Measurements from ENCODE around the gene CCDC192. TPM values are rescaled to one million over a fixed set of nuclear protein-coding genes. Genes with fewer than 3 reads are reported as not detected.

Gene CCDC192
- total RNA-seq, 2 donors from 2014 or later, result 0.25 TPM; not detected in 1

- H3K4me3 Mint-ChIP-seq, result no peak overlapping the region
- H3K4me1 Mint-ChIP-seq (ENCODE audit: low read depth), result peaks cover 5% of the 10 kb centered on the region
- no peak overlapping the region for H3K27ac Mint-ChIP-seq
- ATAC-seq (replicated peaks in 1 of 2) (peak; percentile 85 to 90), DNase-seq (peak; percentile 35 to 37)
- no peaks in the 10 kb centered on the region for H3K36me3 Mint-ChIP-seq (ENCODE audit: insufficient read depth in 2 of 2)
- peaks cover 7% of the 10 kb centered on the region for H3K27me3 Mint-ChIP-seq (ENCODE audit: low read depth)
- H3K9me3 Mint-ChIP-seq, result peaks cover 0 to 1% of the 10 kb centered on the region in 2 donors
These were observed 172.2 kb downstream of the CCDC192 start for GRCh38 chr5:127875235-127876021.

- peaks cover 0 to 1% of the 10 kb centered on the region in 2 donors for H3K9me3 Mint-ChIP-seq
- peaks cover 7% of the 10 kb centered on the region for H3K27me3 Mint-ChIP-seq (ENCODE audit: low read depth)
- H3K4me1 Mint-ChIP-seq (ENCODE audit: low read depth), result peaks cover 5% of the 10 kb centered on the region
- H3K36me3 Mint-ChIP-seq (ENCODE audit: insufficient read depth in 2 of 2), result no peaks in the 10 kb centered on the region
- DNase-seq (no peak), ATAC-seq (replicated peaks in 1 of 2) (no peak)
- no peak overlapping the region for H3K27ac Mint-ChIP-seq
- no peak overlapping the region for H3K4me3 Mint-ChIP-seq
These were observed 173.2 kb downstream of the CCDC192 start for GRCh38 chr5:127876384-127876783.

GRCh38 chr5:127878174-127878750 is 175.1 kb downstream of the CCDC192 start:
- H3K27ac Mint-ChIP-seq, result no peak overlapping the region
- H3K4me3 Mint-ChIP-seq, result no peak overlapping the region
- no peaks in the 10 kb centered on the region for H3K36me3 Mint-ChIP-seq (ENCODE audit: insufficient read depth in 2 of 2)
- ATAC-seq (replicated peaks in 1 of 2) (no peak), DNase-seq (peak; percentile 3 to 16)
- peaks cover 7% of the 10 kb centered on the region for H3K27me3 Mint-ChIP-seq (ENCODE audit: low read depth)
- H3K9me3 Mint-ChIP-seq, result peaks cover 0 to 1% of the 10 kb centered on the region in 2 donors
- no peaks in the 10 kb centered on the region for H3K4me1 Mint-ChIP-seq (ENCODE audit: low read depth)

GRCh38 chr5:127884416-127884815 is 181.2 kb downstream of the CCDC192 start:
- ATAC-seq (replicated peaks in 1 of 2), result no peak
- DNase-seq, result no peak
- Mint-ChIP-seq H3K4me3 (no peak overlapping the region), H3K4me1 (ENCODE audit: low read depth) (no peaks in the 10 kb centered on the region), H3K9me3 (no peaks in the 10 kb centered on the region), H3K36me3 (ENCODE audit: insufficient read depth in 2 of 2) (no peaks in the 10 kb centered on the region), H3K27me3 (ENCODE audit: low read depth) (peaks cover 9% of the 10 kb centered on the region), H3K27ac (no peak overlapping the region)

- no peaks in the 10 kb centered on the region for H3K4me1 Mint-ChIP-seq (ENCODE audit: low read depth)
- peaks cover 9% of the 10 kb centered on the region for H3K27me3 Mint-ChIP-seq (ENCODE audit: low read depth)
- peaks cover 0 to 2% of the 10 kb centered on the region in 2 donors for H3K9me3 Mint-ChIP-seq
- H3K4me3 Mint-ChIP-seq, result no peak overlapping the region
- H3K27ac Mint-ChIP-seq, result no peak overlapping the region
- DNase-seq (no peak), ATAC-seq (replicated peaks in 1 of 2) (no peak)
- H3K36me3 Mint-ChIP-seq (ENCODE audit: insufficient read depth in 2 of 2), result no peaks in the 10 kb centered on the region
These were observed 182.0 kb downstream of the CCDC192 start for GRCh38 chr5:127885176-127885575.

GRCh38 chr5:127886081-127886480 is 182.9 kb downstream of the CCDC192 start:
- ATAC-seq (replicated peaks in 1 of 2) (no peak), DNase-seq (no peak)
- H3K36me3 Mint-ChIP-seq (ENCODE audit: insufficient read depth in 2 of 2), result no peaks in the 10 kb centered on the region
- peaks cover 0 to 2% of the 10 kb centered on the region in 2 donors for H3K9me3 Mint-ChIP-seq
- peaks cover 9% of the 10 kb centered on the region for H3K27me3 Mint-ChIP-seq (ENCODE audit: low read depth)
- no peaks in the 10 kb centered on the region for H3K4me1 Mint-ChIP-seq (ENCODE audit: low read depth)
- no peak overlapping the region for H3K27ac Mint-ChIP-seq
- no peak overlapping the region for H3K4me3 Mint-ChIP-seq

GRCh38 chr5:127887282-127887681 is 184.1 kb downstream of the CCDC192 start:
- no peak for ATAC-seq (replicated peaks in 1 of 2)
- Mint-ChIP-seq H3K27ac (no peak overlapping the region), H3K9me3 (peaks cover 2% of the 10 kb centered on the region in 2 donors), H3K4me3 (no peak overlapping the region), H3K4me1 (ENCODE audit: low read depth) (no peaks in the 10 kb centered on the region), H3K27me3 (ENCODE audit: low read depth) (peaks cover 9% of the 10 kb centered on the region), H3K36me3 (ENCODE audit: insufficient read depth in 2 of 2) (no peaks in the 10 kb centered on the region)
- no peak for DNase-seq

GRCh38 chr5:127891942-127892341 is 188.8 kb downstream of the CCDC192 start:
- DNase-seq (no peak), ATAC-seq (replicated peaks in 1 of 2) (no peak)
- Mint-ChIP-seq H3K9me3 (peaks cover 2% of the 10 kb centered on the region in 2 donors), H3K4me1 (ENCODE audit: low read depth) (no peaks in the 10 kb centered on the region), H3K27ac (no peak overlapping the region), H3K27me3 (ENCODE audit: low read depth) (no peaks in the 10 kb centered on the region), H3K36me3 (ENCODE audit: insufficient read depth in 2 of 2) (no peaks in the 10 kb centered on the region), H3K4me3 (no peak overlapping the region)

GRCh38 chr5:127892467-127893207 is 189.4 kb downstream of the CCDC192 start:
- Mint-ChIP-seq H3K9me3 (peaks cover 2% of the 10 kb centered on the region in 2 donors), H3K36me3 (ENCODE audit: insufficient read depth in 2 of 2) (no peaks in the 10 kb centered on the region), H3K4me1 (ENCODE audit: low read depth) (no peaks in the 10 kb centered on the region), H3K27ac (no peak overlapping the region), H3K27me3 (ENCODE audit: low read depth) (no peaks in the 10 kb centered on the region), H3K4me3 (no peak overlapping the region)
- DNase-seq (no peak), ATAC-seq (replicated peaks in 1 of 2) (no peak)

GRCh38 chr5:127893232-127893631 is 190.0 kb downstream of the CCDC192 start:
- no peak for ATAC-seq (replicated peaks in 1 of 2)
- Mint-ChIP-seq H3K27me3 (ENCODE audit: low read depth) (no peaks in the 10 kb centered on the region), H3K36me3 (ENCODE audit: insufficient read depth in 2 of 2) (no peaks in the 10 kb centered on the region), H3K27ac (no peak overlapping the region), H3K4me3 (no peak overlapping the region), H3K4me1 (ENCODE audit: low read depth) (no peaks in the 10 kb centered on the region), H3K9me3 (peaks cover 2% of the 10 kb centered on the region in 2 donors)
- DNase-seq, result no peak

- Mint-ChIP-seq H3K4me3 (no peak overlapping the region), H3K27ac (no peak overlapping the region), H3K36me3 (ENCODE audit: insufficient read depth in 2 of 2) (no peaks in the 10 kb centered on the region), H3K4me1 (ENCODE audit: low read depth) (peaks cover 11% of the 10 kb centered on the region), H3K27me3 (ENCODE audit: low read depth) (no peaks in the 10 kb centered on the region), H3K9me3 (peaks cover 2% of the 10 kb centered on the region in 2 donors)
- DNase-seq (no peak), ATAC-seq (replicated peaks in 1 of 2) (no peak)
These were observed 191.3 kb downstream of the CCDC192 start for GRCh38 chr5:127894461-127894860.

GRCh38 chr5:127898551-127899213 is 195.5 kb downstream of the CCDC192 start:
- peak overlapping the region; percentile 10 for H3K27ac Mint-ChIP-seq
- H3K4me3 Mint-ChIP-seq, result no peak overlapping the region
- no peaks in the 10 kb centered on the region for H3K9me3 Mint-ChIP-seq
- DNase-seq (peak; percentile 47 to 50), ATAC-seq (replicated peaks in 1 of 2) (peak; percentile 97 to 98)
- H3K36me3 Mint-ChIP-seq (ENCODE audit: insufficient read depth in 2 of 2), result no peaks in the 10 kb centered on the region
- H3K27me3 Mint-ChIP-seq (ENCODE audit: low read depth), result no peaks in the 10 kb centered on the region
- peaks cover 11% of the 10 kb centered on the region for H3K4me1 Mint-ChIP-seq (ENCODE audit: low read depth)

GRCh38 chr5:127899214-127899610 is 196.0 kb downstream of the CCDC192 start:
- peak overlapping the region; percentile 10 for H3K27ac Mint-ChIP-seq
- no peaks in the 10 kb centered on the region for H3K9me3 Mint-ChIP-seq
- H3K4me3 Mint-ChIP-seq, result no peak overlapping the region
- no peaks in the 10 kb centered on the region for H3K36me3 Mint-ChIP-seq (ENCODE audit: insufficient read depth in 2 of 2)
- ATAC-seq (replicated peaks in 1 of 2), result peak; percentile 23 to 42
- peaks cover 11% of the 10 kb centered on the region for H3K4me1 Mint-ChIP-seq (ENCODE audit: low read depth)
- DNase-seq, result no peak
- H3K27me3 Mint-ChIP-seq (ENCODE audit: low read depth), result no peaks in the 10 kb centered on the region
